NCI-H2029 (cell line): ENCODE data around the gene TMEM183A.

ENCODE experiments used
- DNase-seq: peaks from one replicate; lab custom pipeline; 2025; lab: John Stamatoyannopoulos, UW

TMEM183A gene

GRCh38 chr1:203045821-203046594 lies 38.8 kb downstream of the TMEM183A start:
- no peak for DNase-seq

- DNase-seq = no peak
Observed at GRCh38 chr1:203046984-203047630, 39.9 kb downstream of the TMEM183A start.

GRCh38 chr1:203048086-203048485 lies 40.9 kb downstream of the TMEM183A start:
- no peak for DNase-seq

- no peak for DNase-seq
Observed at GRCh38 chr1:203048555-203049051, 41.4 kb downstream of the TMEM183A start.

GRCh38 chr1:203049077-203049476 lies 41.9 kb downstream of the TMEM183A start:
- DNase-seq = no peak

- DNase-seq = no peak
Observed at GRCh38 chr1:203049576-203050180, 42.5 kb downstream of the TMEM183A start.

GRCh38 chr1:203050826-203051225 lies 43.7 kb downstream of the TMEM183A start:
- DNase-seq = no peak

- DNase-seq = no peak
Observed at GRCh38 chr1:203051841-203052324, 44.7 kb downstream of the TMEM183A start.

- DNase-seq = no peak
Observed at GRCh38 chr1:203052601-203053000, 45.4 kb downstream of the TMEM183A start.

- no peak for DNase-seq
Observed at GRCh38 chr1:203054184-203054583, 47.0 kb downstream of the TMEM183A start.

- no peak for DNase-seq
Observed at GRCh38 chr1:203054642-203055041, 47.5 kb downstream of the TMEM183A start.

GRCh38 chr1:203055161-203055799 lies 48.1 kb downstream of the TMEM183A start:
- no peak for DNase-seq

- no peak for DNase-seq
Observed at GRCh38 chr1:203056012-203056411, 48.8 kb downstream of the TMEM183A start.

GRCh38 chr1:203056516-203056915 lies 49.3 kb downstream of the TMEM183A start:
- no peak for DNase-seq

GRCh38 chr1:203057911-203058675 lies 50.9 kb downstream of the TMEM183A start:
- no peak for DNase-seq

- DNase-seq = no peak
Observed at GRCh38 chr1:203058676-203058935, 51.4 kb downstream of the TMEM183A start.

GRCh38 chr1:203059485-203059884 lies 52.3 kb downstream of the TMEM183A start:
- DNase-seq = no peak

- DNase-seq = no peak
Observed at GRCh38 chr1:203060115-203060514, 52.9 kb downstream of the TMEM183A start.

- no peak for DNase-seq
Observed at GRCh38 chr1:203063287-203063686, 56.1 kb downstream of the TMEM183A start.

- no peak for DNase-seq
Observed at GRCh38 chr1:203065191-203065590, 58.0 kb downstream of the TMEM183A start.

- no peak for DNase-seq
Observed at GRCh38 chr1:203065986-203066385, 58.8 kb downstream of the TMEM183A start.

- no peak for DNase-seq
Observed at GRCh38 chr1:203066965-203067364, 59.8 kb downstream of the TMEM183A start.
